Fibroblast of upper back skin (primary cell): ENCODE data around the gene BCKDK.

Experiments used
- DNase-seq: peaks from one replicate; pipeline ENCODE4 v3.0.0-alpha.2; 2013

BCKDK gene

DNA sequence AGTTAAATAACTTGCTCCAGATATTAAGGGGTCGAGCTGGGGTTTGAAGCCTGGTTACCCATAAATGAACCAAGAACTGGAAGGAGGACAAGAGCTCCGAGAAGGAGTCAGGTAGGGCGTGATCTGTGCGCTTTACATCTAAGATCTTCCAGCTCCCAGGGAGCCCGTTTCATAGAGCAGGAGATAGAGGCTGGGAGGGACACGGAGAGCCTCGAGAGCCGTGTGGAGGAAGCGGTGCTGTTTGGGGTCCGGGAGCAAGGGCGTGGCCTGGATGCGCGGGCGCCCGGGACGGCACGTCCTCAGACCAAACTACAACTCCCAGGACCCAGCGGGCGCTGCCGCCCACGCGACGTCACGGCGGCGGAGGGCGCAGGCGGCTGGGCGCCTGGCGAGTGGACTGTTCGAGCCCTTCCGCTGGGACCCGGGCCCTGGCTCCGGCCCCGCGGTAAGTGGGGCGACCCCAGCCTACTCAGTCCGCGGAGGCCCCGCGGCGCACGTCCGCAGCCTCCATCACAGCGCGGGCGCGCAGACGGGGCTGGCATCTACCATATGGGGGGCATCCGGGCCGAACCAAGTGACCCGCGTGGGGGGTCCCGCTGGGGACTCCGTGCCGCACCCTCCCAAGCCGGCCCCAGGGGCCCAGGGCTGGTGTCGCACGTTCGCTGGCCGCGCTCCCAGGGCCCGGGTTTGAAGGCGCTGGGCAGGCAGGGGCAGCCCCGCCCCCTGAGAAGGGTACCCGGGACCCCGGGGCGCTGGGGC, at the start of gene BCKDK:
Gene BCKDK, plus strand, starts transcription at position 352 of the 759 bp plus-strand sequence. CDS start 838 bp downstream, outside the sequence.
- peak; percentile 75 for DNase-seq

DNA sequence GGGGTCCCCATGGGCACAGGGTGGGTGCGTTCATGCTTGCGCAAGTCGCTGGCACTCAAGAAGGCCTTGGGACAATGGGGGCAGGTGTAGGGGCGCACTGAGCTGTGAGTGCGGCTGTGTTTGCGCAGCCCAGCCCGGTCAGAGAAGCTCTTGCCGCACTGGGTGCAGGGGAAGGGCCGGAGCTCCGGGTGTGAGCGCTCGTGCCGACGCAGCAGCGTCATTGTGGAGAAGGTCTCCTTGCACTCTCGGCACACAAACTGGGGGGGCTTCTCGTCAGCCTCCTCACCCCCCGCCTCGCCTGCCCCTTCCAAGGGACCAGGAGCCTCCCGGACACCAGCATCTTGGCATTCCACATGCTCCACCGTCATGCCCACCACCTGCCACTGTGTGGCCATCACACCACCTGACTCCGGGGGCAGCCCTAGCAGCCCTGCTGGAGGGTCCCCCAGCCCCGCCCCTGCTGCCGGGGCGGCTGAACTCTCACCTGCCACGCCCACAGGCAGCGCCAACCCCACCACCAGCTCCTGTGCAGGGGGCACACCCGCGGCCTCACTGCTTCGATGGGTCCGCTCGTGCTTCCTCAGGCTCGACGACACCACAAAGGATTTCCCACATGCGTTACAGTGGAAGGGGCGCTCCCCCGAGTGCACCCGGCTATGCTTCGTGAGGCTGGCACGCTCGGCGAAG, 46.9 kb upstream of the BCKDK start:
- no peak for DNase-seq

DNA sequence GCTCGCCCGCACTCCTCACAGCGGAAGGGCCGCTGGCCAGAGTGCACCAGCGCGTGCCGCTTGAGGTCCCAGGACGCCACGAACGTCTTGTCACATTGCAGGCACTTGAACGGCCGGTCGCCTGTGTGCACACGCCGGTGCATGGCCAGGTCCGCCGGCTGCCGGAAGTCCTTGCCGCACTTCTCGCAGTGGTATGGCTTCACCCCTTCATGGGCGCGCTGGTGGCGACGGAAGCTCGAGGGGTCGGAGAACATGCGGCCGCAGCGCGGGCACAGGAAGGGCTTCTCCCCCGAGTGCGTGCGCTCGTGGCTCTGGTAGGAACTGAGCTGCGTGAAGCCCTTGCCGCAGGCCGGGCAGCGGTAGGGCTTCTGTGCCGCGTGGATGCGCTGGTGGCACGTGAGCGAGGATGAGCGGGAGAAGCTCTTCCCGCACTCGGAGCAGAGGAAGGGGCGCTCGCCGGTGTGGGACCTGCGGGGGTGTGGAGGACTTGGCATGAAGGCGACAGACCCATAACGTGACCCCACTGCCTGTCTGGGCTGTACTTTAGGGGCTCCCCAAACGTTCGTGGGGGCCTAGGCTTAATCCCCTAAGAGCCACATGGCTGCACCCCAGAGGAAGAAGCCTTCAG, 46.3 kb upstream of the BCKDK start:
- DNase-seq: no peak

DNA sequence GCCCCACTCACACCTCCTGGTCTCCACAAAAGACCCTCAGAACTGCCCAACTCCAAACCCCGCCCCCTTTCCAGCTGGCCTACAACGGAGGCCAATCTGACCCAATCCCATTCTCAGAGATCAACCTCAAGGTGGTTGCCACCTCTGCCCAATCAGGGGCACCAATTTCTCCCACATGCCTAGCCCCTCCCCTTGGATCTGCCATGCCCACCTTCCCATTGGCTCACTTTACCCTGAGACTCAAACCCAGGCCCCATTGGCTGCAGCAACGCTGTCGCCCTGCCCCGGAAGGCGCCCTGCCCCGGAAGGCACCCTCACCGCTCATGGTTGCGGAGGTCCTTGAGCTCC, 44.7 kb upstream of the BCKDK start:
- DNase-seq: no peak

DNA sequence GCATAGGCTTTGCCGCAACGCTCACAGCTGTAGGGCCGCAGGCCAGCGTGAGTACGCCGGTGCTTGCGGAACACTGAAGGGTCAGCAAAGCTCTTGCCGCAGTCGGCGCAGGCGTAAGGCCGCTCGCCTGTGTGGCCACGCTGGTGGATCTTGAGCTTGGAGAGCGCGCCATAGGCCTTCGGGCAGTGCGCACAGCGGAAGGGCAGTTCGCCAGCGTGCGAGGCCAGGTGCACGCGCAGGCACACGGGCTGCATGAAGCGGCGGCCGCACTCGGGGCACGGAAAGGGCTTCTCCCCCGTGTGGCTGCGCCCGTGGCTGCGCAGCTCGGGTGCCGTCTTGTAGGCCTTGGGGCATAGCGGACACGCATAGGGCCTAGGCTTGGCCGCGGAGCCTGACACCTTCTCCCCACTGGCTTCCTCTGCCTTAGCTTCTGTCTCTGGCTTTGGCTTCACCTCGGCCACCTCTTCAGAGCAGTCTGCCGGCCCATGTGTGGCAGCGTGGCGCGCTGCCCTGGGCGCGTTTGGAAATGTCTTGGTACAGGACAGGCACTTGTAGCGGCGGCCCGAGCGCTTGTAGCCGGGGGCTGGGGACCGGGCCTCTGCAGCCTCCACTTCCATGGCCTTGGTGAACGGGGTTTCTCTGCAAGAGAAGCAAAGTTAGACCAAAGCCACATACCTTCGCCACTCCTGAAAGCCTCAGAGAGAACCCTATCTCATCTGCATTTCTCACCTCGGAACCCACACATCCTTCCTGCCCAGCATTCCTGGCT, 44.2 kb upstream of the BCKDK start:
- no peak for DNase-seq

DNA sequence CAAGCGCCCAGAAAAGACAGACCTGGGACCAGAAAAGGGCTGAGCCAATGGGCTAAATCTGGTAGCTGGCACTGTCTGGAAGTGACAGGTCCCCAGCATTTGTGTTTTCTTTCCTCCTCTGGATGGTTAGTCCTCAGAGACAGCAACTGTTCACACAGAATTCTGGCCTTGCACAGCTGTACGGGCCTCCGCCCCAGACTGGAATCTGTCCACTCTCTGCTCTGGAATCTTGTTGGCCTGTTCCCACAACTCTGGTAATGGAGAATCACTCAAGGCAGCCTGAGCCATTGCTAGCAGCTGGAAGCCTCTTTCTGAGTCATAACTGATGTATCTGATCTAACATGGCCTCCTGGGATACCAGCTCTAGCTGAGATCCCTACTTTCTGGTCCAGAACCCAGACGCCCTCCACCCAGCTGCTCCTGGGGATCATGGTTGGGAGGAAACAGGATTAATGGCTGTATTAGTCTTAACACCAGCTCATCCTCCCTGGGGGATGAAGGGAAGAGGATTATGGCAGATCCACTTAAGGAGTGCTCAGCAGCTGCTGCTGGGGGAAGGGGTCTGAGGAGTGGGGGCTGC, 43.2 kb upstream of the BCKDK start:
- peak; percentile 96 for DNase-seq

DNA sequence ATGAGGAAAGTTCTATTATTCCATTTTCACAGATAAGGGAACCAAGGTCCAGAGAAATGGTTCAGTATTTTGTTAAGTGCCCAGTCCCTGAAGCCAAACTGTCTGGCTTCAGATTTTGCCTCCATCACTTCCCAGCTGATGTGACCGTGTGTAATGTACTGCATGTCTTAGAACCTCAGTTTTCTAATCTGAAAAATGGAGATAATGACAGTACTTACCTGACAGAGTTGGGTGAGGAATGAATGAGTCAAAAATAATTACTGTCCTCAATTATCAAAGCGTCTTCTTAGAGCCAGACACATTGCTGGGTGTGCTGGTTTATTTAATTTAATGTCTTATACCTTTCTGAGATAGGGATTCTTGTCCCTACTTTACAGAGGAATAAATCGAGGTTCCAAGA, 40.8 kb upstream of the BCKDK start:
- DNase-seq: no peak

DNA sequence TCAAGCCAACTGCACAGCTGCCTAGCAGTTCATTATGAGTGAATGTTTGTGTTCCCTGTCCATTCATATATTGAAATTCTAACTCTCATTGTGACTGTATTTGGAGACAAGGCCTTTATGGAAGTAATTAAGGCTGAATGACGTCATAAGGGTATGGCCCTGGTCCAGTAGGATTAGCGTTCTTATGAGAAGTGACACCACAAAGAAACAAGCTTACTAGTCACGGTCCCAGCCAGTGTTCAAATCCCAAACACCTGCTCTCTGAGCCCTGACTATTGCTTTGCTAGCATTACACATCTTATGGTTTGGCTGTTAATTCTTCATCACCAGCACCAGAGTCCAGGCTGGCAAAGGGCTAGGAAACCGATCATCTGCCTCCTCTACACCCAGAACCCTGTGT, 36.3 kb upstream of the BCKDK start:
- DNase-seq: peak; percentile 84

DNA sequence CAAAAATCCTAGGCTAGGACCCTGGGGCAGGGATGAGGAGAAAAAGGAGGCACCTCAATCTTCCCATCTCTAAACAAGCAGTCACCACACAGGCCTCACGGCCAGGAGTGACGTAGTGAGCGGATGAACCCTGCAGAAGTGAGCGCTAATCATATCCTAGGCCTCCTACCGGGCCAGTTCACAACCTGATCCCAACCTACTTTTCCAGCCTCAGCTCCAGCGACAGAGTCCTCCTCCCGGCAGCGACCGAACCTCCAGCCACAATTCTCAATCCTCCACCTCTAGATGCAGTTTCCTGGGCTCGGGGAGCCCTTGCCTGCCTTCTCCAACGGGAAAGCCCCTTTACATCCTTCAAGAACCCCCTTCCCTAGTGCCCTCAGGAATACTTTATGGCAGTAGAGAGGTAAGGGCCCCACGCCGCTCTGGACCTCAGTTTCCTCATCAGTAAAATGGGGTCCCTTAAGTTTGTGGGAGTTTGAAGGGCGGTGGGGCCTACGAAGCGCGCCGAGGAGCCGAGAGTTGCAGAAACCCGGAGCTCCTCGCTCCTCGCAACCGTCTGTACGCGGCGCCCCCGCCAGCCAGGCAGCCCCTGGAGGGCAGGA, 35.5 kb upstream of the BCKDK start:
- peak; percentile 22 for DNase-seq

DNA sequence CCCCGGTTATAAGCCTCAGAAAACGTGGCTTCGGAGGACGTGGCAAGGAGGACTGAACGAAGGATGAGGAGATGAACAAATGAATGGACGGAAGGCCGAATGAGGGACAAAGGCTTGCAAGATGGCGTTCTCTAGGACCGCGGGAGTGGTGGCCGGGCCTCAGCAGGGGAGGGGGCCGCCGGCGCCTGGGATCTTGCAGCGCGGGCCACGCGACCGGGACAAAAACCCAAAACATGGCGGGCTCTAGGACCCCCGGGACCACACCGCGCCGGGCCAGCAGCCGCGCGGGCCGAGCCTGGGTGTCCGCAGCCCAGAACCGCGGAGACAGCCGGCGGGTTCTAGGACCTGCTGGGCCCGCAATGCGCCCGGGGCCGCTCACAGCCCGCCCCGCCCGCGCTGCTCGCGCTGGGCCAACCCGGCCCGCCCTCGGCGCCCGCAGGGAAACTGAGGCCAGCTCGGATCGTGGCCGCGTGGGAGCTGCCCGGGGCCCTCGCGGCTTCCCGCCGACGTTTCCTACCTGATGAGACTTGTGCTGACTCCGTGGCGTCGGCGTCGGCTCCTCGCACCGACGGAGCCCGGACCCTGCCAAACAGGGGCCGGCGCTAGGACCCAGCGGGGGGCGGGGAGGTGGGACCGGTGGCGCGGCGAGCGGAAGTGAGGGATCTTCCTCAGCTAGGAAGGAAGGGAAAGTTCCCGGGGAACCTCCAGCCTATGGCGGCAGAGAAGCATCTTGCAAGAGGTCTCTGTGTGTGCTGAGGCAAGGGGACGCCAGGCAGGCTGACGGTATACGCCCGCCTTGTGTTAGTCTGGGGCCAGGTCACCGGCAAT, 34.8 kb upstream of the BCKDK start:
- peak; percentile 87 for DNase-seq

DNA sequence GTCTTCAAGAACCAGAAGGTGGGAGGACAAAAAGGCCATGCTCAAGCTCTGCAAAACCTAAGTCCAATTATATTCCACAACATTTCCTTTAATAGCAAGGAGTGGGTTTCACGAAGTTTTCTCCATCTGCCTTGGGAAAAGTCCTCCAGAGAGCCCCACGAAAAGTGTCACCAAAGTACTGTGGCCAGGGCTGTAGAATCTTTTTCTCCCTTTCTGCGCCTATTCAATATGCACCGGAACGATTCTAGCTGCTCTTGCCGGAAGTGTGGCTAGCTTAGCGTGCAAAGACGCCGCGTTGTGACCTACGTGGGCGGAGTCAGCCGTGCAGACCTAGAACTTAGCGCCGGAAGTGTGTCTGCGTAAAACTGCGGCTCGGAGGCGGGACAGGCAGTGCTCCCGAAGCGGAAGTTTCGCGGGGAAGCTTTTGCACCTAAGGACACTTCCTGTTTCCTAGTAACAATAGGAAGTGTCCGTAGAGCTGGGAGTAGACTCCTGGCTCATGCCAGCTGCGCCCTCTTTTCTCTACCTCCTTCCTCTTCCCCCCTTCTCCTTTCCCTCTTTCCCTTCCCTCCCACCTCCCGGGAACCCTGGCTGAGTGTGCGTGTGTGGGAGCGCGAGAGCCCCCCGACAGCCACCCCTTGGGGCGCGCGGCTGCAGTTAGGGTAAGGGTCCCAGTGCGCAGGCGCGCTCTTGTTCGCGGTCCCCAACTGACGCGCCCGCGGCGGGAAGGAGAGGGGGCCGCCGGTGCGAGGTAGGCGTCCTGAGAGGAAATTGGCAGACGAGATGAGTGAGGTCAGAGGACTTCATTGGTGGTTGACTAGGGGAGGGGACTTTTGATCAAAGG, 34.0 kb upstream of the BCKDK start, which contains the start of the genes ZNF646 and ZNF668:
Gene ZNF646, plus strand, starts transcription at position 453 of the 844 bp plus-strand sequence. CDS start 1,903 bp downstream, outside the sequence.
Gene ZNF668, minus strand, starts transcription at position 271 of the 844 bp plus-strand sequence. CDS start 9,781 bp downstream, outside the sequence.
- peak; percentile 99 for DNase-seq

DNA sequence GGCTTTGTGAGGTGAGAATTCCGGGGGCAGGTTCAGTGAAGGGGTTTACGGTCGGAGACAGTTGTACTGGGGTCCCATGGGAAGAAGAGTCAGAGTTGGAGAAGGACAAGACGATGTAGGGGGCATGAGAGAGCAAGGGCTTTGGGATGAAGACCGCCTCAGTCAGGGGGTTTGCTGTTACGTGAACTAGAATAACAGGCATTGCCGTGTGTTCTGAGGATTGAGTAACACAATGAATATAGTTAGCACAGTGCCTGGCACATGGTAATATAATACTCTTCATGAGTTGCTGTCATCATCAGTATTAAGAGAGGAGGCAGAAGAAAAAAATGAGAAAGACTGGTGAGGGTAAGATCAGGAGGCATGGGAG, 33.4 kb upstream of the BCKDK start:
- no peak for DNase-seq

DNA sequence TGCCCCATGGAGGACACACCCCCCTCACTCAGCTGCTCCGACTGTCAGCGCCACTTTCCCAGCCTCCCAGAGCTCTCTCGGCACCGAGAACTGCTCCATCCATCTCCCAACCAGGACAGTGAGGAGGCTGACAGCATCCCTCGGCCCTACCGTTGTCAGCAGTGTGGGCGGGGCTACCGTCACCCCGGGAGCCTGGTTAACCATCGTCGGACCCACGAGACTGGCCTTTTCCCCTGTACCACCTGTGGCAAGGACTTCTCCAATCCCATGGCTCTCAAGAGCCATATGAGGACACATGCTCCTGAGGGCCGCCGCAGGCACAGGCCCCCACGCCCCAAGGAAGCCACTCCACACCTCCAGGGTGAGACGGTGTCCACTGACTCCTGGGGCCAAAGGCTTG, 31.9 kb upstream of the BCKDK start:
- DNase-seq: no peak

DNA sequence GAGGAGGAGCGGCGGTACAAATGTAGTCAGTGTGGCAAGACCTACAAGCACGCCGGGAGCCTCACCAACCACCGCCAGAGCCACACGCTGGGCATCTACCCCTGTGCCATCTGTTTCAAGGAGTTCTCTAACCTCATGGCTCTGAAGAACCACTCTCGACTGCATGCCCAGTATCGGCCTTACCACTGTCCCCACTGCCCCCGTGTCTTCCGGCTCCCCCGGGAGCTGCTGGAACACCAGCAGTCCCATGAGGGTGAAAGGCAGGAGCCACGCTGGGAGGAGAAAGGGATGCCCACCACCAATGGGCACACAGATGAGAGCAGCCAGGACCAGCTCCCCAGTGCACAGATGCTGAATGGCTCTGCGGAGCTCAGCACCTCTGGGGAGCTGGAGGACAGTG, 31.2 kb upstream of the BCKDK start:
- DNase-seq: no peak

DNA sequence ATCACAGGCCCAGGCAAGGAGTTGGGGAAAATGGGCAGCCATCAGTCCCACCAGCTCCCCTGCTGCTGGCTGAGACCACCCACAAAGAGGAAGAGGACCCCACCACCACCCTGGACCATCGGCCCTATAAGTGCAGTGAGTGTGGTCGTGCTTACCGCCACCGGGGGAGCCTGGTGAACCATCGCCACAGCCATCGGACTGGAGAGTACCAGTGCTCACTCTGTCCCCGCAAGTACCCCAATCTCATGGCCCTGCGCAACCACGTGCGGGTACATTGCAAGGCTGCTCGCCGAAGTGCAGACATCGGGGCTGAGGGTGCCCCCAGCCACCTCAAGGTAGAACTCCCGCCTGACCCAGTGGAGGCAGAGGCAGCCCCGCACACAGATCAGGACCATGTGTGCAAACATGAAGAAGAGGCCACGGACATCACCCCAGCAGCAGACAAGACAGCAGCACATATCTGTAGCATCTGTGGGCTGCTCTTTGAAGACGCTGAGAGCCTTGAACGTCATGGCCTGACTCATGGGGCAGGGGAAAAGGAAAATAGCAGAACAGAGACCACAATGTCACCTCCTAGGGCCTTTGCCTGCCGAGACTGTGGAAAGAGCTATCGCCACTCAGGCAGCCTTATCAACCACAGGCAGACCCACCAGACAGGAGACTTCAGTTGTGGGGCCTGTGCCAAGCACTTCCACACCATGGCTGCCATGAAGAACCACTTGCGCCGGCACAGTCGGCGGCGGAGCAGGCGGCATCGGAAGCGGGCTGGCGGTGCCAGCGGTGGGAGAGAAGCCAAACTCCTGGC, 30.4 kb upstream of the BCKDK start:
- no peak for DNase-seq

DNA sequence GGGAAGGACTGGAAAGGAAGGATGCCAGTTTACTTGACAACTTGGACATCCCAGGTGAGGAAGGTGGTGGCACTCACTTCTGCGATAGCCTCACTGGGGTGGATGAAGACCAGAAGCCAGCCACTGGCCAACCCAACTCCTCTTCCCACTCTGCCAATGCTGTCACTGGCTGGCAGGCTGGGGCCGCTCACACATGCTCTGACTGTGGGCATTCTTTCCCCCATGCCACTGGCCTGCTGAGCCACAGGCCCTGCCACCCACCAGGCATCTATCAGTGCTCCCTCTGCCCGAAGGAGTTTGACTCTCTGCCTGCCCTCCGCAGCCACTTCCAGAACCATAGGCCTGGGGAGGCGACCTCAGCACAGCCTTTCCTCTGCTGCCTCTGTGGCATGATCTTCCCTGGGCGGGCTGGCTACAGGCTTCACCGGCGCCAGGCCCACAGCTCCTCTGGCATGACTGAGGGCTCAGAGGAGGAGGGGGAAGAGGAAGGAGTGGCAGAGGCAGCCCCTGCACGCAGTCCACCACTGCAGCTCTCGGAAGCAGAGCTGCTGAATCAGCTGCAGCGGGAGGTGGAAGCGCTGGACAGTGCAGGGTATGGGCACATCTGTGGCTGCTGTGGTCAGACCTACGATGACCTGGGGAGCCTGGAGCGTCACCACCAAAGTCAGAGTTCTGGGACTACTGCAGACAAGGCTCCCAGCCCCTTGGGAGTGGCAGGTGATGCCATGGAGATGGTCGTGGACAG, 29.4 kb upstream of the BCKDK start:
- no peak for DNase-seq

DNA sequence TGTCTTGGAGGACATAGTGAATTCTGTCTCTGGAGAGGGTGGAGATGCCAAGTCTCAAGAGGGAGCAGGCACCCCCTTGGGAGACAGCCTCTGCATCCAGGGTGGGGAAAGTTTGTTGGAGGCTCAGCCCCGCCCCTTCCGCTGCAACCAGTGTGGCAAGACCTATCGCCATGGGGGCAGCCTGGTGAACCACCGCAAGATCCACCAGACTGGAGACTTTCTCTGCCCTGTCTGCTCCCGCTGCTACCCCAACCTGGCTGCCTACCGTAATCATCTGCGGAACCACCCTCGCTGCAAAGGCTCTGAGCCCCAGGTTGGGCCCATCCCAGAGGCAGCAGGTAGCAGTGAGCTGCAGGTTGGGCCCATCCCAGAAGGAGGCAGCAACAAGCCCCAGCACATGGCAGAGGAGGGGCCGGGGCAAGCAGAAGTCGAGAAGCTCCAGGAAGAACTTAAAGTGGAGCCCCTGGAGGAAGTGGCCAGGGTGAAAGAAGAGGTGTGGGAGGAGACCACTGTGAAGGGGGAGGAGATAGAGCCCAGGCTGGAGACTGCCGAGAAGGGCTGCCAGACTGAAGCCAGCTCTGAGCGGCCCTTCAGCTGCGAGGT, 28.7 kb upstream of the BCKDK start:
- DNase-seq: no peak

DNA sequence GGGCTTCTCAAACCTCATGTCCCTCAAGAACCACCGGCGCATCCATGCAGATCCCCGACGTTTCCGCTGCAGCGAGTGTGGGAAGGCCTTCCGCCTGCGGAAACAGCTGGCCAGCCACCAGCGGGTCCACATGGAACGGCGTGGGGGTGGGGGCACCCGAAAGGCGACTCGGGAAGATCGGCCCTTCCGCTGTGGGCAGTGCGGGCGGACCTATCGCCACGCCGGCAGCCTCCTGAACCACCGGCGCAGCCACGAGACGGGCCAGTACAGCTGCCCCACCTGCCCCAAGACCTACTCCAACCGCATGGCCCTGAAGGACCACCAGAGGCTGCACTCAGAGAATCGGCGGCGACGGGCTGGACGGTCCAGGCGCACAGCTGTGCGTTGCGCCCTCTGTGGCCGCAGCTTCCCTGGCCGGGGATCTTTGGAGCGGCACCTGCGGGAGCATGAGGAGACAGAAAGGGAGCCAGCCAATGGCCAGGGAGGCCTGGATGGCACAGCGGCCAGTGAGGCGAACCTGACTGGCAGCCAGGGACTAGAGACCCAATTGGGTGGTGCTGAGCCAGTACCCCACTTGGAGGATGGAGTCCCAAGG, 28.1 kb upstream of the BCKDK start:
- DNase-seq: no peak
